GM18511 (cell line): ENCODE data around the gene MIX23.
A peak's percentile ranks its signal among the peaks of the same experiment; 100 is the strongest.

Source experiments
- ATAC-seq: cut with Tn5 transposase; IDR thresholded peaks from one replicate; pipeline ENCODE4 v1.9.1; 2021; ENCODE audit warnings: mild to moderate bottlenecking, moderate library complexity; ENCODE audit not compliant: unreplicated experiment

MIX23 gene

GRCh38 chr3:122382888-122383666 is at the start of gene MIX23:
Gene MIX23 (minus strand): TSS chr3:122383231. CDS start chr3:122383224, 7 bp downstream.
- ATAC-seq = peak; percentile 47

GRCh38 chr3:122430371-122430770 is 47.3 kb upstream of the MIX23 start:
- no peak for ATAC-seq

GRCh38 chr3:122427857-122428471 is 44.9 kb upstream of the MIX23 start:
- ATAC-seq = no peak

DNA sequence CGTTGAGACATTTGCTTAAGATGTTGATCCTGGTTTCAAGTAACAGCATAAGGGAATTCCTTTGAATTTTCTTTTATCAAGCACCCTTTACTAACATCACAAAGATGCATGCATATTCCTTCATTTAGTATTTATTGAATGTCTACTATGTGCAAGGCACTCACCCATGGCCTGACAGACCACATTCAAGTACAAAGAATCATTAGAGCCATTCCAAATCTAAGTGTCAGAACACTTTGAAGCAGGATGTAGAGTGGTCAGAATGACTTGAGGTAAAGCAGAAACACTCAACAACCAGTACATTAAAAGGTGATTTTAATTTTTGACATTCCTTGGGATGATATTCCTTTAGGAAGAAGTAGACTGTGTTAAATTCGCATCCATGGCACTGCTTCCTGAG is 38.8 kb upstream of the MIX23 start:
- no peak for ATAC-seq

- no peak for ATAC-seq
Observed at GRCh38 chr3:122421101-122421500, 38.1 kb upstream of the MIX23 start.

DNA sequence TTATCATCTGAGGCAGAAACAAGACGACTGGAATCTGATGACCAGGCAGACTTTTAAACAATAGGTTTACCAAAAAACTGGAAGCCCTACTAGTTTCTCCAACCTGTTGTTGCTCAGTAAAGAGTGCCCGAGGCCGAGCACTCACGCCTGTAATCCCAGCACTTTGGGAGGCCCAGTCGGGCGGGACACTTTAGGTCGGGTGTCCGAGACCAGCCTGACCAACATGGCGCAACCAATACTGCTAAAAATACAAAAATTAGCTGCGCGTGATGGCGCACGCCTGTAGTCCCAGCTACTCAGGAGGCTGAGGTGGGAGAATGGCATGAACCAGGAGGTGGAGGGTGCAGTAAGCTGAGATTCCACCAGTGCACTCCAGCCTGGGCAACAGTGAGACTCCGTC is 33.9 kb upstream of the MIX23 start:
- ATAC-seq = no peak

GRCh38 chr3:122415762-122416654 is 33.0 kb upstream of the MIX23 start, which contains the start of gene WDR5B:
Gene WDR5B (minus strand): TSS chr3:122416062. CDS start chr3:122415528, 534 bp downstream.
- ATAC-seq = peak; percentile 87

DNA sequence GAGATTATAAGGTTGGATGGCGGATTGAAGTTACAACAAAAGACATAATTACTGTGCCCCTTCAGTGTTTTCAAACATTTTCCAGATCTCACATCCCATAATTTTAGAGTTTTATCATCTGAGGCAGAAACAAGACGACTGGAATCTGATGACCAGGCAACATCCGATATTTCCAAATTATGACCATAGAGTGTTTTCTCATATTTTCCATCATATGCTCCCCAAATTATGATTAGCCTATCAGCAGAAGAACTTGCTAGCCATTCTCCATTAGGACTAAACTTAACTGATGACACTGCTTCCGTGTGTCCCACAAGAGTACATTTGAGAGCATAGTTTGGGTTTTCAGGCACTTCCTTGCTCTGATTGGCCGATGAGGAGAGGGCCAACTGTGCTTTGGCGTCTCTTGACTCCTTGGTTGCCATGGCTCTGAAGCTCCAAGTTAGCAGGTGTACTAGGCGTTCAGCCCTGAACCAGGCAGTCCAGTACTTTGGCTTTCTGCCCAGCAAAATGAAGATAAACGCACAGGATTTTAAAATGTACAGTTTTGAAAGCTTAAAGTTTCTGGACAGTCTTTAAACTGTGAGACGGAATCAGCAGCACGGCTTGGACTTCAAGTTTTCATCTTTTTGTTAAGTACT is 32.2 kb upstream of the MIX23 start:
- ATAC-seq = peak; percentile 58

GRCh38 chr3:122414391-122414790 is 31.4 kb upstream of the MIX23 start:
- no peak for ATAC-seq

- no peak for ATAC-seq
Observed at GRCh38 chr3:122410639-122411038, 27.6 kb upstream of the MIX23 start.

DNA sequence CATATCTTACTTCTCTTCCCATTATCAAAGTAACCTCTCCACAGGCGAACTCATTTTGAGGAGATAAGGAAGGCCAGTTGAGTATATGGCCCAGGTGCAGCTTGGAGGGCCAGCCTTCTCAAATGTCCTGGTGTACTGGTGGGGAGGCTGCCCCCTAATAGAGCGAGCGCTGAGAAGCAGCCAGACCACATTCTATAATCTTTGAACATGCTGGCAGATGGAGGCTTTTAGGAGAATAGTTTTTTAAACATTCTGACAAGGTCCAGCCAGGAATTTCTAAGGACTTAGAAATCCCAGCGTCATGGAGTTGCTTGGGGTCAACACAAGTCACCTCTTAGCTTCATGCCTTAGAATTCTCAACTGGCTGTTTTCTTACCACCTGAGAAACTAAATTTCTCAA is 27.1 kb upstream of the MIX23 start:
- ATAC-seq = no peak

DNA sequence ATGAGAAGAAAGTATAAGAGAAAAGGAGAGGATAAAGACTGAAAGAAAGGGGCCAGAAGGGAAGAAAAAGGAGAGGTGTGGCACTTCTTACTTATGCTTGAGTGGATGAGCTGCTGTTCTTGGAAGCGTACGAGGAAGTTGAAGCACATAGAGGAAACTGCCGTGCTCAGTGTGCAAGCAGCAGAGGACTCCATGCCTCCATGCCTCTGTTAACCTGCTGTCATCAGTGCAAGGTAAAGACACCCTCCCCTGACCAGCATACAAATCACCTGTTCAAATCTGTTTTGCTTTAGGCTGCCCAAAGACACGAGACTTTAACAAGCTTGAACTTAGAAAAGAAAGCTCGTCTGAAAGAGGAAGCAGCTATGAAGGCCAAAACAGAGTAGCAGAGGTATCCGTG is 26.4 kb upstream of the MIX23 start:
- ATAC-seq = peak; percentile 45

- ATAC-seq = no peak
Observed at GRCh38 chr3:122407946-122408345, 24.9 kb upstream of the MIX23 start.

- ATAC-seq = peak; percentile 65
Observed at GRCh38 chr3:122406198-122406597, 23.2 kb upstream of the MIX23 start.

GRCh38 chr3:122405015-122405414 is 22.0 kb upstream of the MIX23 start:
- ATAC-seq = no peak

GRCh38 chr3:122403489-122403888 is 20.5 kb upstream of the MIX23 start:
- ATAC-seq = no peak

- no peak for ATAC-seq
Observed at GRCh38 chr3:122398920-122399319, 15.9 kb upstream of the MIX23 start.

DNA sequence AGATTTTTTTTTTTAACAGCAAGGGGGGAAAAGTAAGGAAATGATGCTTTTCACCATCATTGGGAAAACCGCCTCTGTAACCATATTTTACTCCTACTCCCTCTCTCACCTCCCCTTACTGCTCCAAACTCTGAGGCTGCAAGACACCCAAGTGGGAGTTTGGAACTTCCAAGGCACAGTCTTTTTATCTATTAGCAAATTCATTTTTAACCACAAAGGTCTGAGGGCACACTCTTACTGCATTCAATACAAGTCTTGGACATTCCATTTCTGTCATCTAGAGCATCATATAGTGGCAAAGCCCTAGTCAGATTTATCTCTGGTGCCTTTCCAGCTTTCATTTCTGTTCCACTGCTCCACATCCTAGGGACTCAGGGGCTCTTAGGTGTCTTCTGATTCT is 14.2 kb upstream of the MIX23 start:
- ATAC-seq = no peak

DNA sequence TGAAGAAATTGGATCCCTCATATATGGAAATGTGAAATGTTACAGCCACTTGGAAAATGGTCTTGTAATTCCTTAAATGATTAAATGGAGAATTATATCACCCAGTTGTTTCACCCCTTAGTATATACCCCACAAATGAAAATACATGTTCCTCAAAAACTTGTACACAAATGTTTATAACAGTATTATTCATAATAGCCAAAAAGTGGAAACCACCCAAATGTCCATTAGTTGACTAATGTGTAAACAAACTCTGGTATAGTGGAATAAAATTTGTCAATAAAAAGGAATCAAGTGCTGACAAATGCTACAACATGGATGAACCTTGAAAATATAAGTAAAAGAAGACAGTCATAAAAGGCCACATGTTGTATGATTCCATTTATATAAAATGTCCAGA is 13.5 kb upstream of the MIX23 start:
- no peak for ATAC-seq

DNA sequence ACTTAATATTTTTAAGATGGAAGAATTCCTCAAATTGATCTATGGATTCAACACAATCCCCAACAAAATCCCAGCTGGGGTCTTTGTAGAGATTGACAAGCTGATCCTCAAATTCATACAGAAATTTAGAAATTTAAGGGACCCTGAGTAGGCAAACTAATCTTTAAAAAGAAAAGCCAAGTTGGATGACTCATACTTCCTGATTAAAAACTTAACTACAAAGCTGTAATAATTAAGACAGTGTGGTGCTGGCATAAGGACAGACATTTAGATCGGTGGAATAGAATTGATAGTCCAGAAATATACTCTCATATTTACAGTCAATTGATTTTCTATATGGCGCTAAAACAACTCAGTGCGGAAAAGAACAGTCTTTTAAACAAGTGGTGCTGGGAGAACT is 12.6 kb upstream of the MIX23 start:
- ATAC-seq = no peak

- ATAC-seq = no peak
Observed at GRCh38 chr3:122394173-122394572, 11.1 kb upstream of the MIX23 start.
